ENCODE measurements around the gene MAP2K2. TPM values are rescaled to one million over a fixed set of nuclear protein-coding genes. Genes with fewer than 3 reads are reported as not detected.

MAP2K2 gene
- total and polyA plus RNA-seq, 2 donors (not counting 3 experiments of a cell fraction or from before 2014, with no cell fraction given), result 126 to 171 TPM

- H2AFZ ChIP-seq (ENCODE audit: low read depth, low read length), result no peak overlapping the region
- TF ChIP-seq MYC (IDR thresholded peaks at IDR 0.05; ENCODE audit: low read depth, low read length) (no peak), FOS (IDR thresholded peaks at IDR 0.05; ENCODE audit: borderline replicate concordance, insufficient read depth, low read length) (no peak), MAX (IDR thresholded peaks at IDR 0.05; ENCODE audit: insufficient read depth, insufficient read length) (no peak), GATA2 (IDR thresholded peaks at IDR 0.05; ENCODE audit: insufficient read depth, insufficient read length, low read depth, low read length) (no peak), POLR2A (IDR thresholded peaks at IDR 0.05; ENCODE audit: low read depth, low read length) (no peak), POLR2AphosphoS5 (IDR thresholded peaks at IDR 0.05; ENCODE audit: insufficient read depth, low read depth, low read length) (no peak), EZH2 (IDR thresholded peaks at IDR 0.05; ENCODE audit: borderline replicate concordance, low read depth, low read length, severe bottlenecking) (no peak), JUN (IDR thresholded peaks at IDR 0.05; ENCODE audit: borderline replicate concordance, insufficient read depth, insufficient read length, low read depth) (no peak)
- TF ChIP-seq, protein P1, sequence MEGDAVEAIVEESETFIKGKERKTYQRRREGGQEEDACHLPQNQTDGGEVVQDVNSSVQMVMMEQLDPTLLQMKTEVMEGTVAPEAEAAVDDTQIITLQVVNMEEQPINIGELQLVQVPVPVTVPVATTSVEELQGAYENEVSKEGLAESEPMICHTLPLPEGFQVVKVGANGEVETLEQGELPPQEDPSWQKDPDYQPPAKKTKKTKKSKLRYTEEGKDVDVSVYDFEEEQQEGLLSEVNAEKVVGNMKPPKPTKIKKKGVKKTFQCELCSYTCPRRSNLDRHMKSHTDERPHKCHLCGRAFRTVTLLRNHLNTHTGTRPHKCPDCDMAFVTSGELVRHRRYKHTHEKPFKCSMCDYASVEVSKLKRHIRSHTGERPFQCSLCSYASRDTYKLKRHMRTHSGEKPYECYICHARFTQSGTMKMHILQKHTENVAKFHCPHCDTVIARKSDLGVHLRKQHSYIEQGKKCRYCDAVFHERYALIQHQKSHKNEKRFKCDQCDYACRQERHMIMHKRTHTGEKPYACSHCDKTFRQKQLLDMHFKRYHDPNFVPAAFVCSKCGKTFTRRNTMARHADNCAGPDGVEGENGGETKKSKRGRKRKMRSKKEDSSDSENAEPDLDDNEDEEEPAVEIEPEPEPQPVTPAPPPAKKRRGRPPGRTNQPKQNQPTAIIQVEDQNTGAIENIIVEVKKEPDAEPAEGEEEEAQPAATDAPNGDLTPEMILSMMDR (IDR thresholded peaks at IDR 0.05; ENCODE audit: extremely low read depth in 1 of 2, insufficient read depth in 1 of 2, low read depth in 1 of 2, low read length in 2 of 2), result no peak
- no peaks in the 10 kb centered on the region for H3K27me3 ChIP-seq (ENCODE audit: control insufficient read depth in 2 of 2, insufficient read depth in 2 of 2, low read length in 2 of 2)
- no peaks in the 10 kb centered on the region for H3K9me1 ChIP-seq (replicated peaks; ENCODE audit: control insufficient read depth, extremely low read depth, insufficient read depth, low read length)
- FAIRE-seq, result no peak
- H4K20me1 ChIP-seq (replicated peaks; ENCODE audit: control insufficient read depth, extremely low read depth, insufficient read depth, low read length), result no peaks in the 10 kb centered on the region
- no TSS peak for BruUV-seq (replicated peaks)
- no peak overlapping the region for H3K4me3 ChIP-seq (replicated peaks in 1 of 3; ENCODE audit: insufficient read depth in 1 of 3, low read depth in 1 of 3, low read length in 3 of 3)
- no peaks in the 10 kb centered on the region for H3K4me1 ChIP-seq (ENCODE audit: control insufficient read depth, extremely low read depth, insufficient read depth, low read length)
- peaks cover 9 to 43% of the 10 kb centered on the region in 2 experiments for H3K36me3 ChIP-seq (ENCODE audit: control insufficient read depth in 2 of 2, extremely low read depth in 1 of 2, insufficient read depth in 2 of 2, low read length in 2 of 2)
- CTCF ChIA-PET, result interaction anchor here (1.1 kb wide), 1 partner anchor 13 kb away, joined by 3 read pairs; no protein-coding TSS in a partner anchor
- no peak overlapping the region for H3K9ac ChIP-seq (replicated peaks; ENCODE audit: extremely low read depth, insufficient read depth, low read length)
- intact Hi-C loops (cut with micrococcal nuclease), result no loop called here
- H3K4me2 ChIP-seq (ENCODE audit: insufficient read depth, low read length), result no peak overlapping the region
- no peaks in the 10 kb centered on the region for H3K79me2 ChIP-seq (ENCODE audit: control insufficient read depth, insufficient read depth, low read length)
- dilution Hi-C loops (cut with MboI; ENCODE audit: extremely low pct_ligation_motif_present, low sequenced_read_pairs), result no loop called here
- POLR2A ChIA-PET, result no interaction called here
- no peak overlapping the region for H3K27ac ChIP-seq (ENCODE audit: insufficient read depth, low read depth, low read length)
- DNase-seq (ENCODE audit: low read depth, low spot score), result no peak
- no peaks in the 10 kb centered on the region for H3K9me3 ChIP-seq (replicated peaks; ENCODE audit: control insufficient read depth, insufficient read depth, low read length)
Measured at GRCh38 chr19:4094761-4095487, 29.0 kb downstream of the MAP2K2 start.

Data from endothelial cell of umbilical vein (primary cell).